ENCODE data around the gene MMP7. TPM values are rescaled to one million over a fixed set of nuclear protein-coding genes. Genes with fewer than 3 reads are reported as not detected.

Gene MMP7
- total RNA-seq, 1 donor from 2014 or later: not detected

- Mint-ChIP-seq H3K27me3 (ENCODE audit: unreplicated experiment) (no peaks in the 10 kb centered on the region), H3K4me3 (ENCODE audit: unreplicated experiment) (no peak overlapping the region), H3K9me3 (ENCODE audit: unreplicated experiment) (no peaks in the 10 kb centered on the region), H3K4me1 (ENCODE audit: unreplicated experiment) (peaks cover 56% of the 10 kb centered on the region), H3K27ac (ENCODE audit: unreplicated experiment) (peak overlapping the region; percentile 38), H3K36me3 (ENCODE audit: unreplicated experiment) (no peaks in the 10 kb centered on the region)
- TF ChIP-seq, protein P1, sequence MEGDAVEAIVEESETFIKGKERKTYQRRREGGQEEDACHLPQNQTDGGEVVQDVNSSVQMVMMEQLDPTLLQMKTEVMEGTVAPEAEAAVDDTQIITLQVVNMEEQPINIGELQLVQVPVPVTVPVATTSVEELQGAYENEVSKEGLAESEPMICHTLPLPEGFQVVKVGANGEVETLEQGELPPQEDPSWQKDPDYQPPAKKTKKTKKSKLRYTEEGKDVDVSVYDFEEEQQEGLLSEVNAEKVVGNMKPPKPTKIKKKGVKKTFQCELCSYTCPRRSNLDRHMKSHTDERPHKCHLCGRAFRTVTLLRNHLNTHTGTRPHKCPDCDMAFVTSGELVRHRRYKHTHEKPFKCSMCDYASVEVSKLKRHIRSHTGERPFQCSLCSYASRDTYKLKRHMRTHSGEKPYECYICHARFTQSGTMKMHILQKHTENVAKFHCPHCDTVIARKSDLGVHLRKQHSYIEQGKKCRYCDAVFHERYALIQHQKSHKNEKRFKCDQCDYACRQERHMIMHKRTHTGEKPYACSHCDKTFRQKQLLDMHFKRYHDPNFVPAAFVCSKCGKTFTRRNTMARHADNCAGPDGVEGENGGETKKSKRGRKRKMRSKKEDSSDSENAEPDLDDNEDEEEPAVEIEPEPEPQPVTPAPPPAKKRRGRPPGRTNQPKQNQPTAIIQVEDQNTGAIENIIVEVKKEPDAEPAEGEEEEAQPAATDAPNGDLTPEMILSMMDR (IDR thresholded peaks at IDR 0.05): no peak
- DNase-seq (ENCODE audit: extremely low spot score, unreplicated experiment): no peak
Measured at GRCh38 chr11:102471474-102471873, 59.1 kb downstream of the MMP7 start.

Other genes starting within 250 kb of the MMP7 start
- 1.0 and 1.5 TPM in 2 replicates for gene BIRC3, start 213.3 kb downstream of the MMP7 start, total RNA-seq
- gene BIRC2, start 183.5 kb downstream of the MMP7 start, total RNA-seq: 46.0 and 51.3 TPM in 2 replicates
- gene TMEM123, start 78.0 kb downstream of the MMP7 start, total RNA-seq: 244 and 250 TPM in 2 replicates
- not detected in 2 replicates for gene MMP20, start 94.6 kb upstream of the MMP7 start, total RNA-seq
- not detected in 2 replicates for gene MMP27, start 175.0 kb upstream of the MMP7 start, total RNA-seq
- gene MMP8, start 194.2 kb upstream of the MMP7 start, total RNA-seq: not detected in 2 replicates
- not detected in 2 replicates for gene MMP10, start 249.9 kb upstream of the MMP7 start, total RNA-seq

All from osteocyte (in vitro differentiated cells).